CD4-positive, alpha-beta T cell (primary cell): ENCODE results near the gene NR1H3. TPM values are rescaled to one million over a fixed set of nuclear protein-coding genes. Genes with fewer than 3 reads are reported as not detected.
A peak's percentile ranks its signal among the peaks of the same experiment; 100 is the strongest.

Experiments used
- ATAC-seq: fragments of 200-7000 bp; cut with Tn5 transposase; one replicate; pipeline ENCODE4 v1.10.0; 2022; ENCODE audit warnings: mild to moderate bottlenecking; ENCODE audit not compliant: poor library complexity
- CTCF ChIA-PET: fragments of 350-600 bp; sonication (Branson Sonifier 250); formaldehyde crosslinking; loops from one replicate; lab custom pipeline; 2021; ENCODE audit warnings: antibody characterized with exemption, inconsistent platforms; lab: Charles Lee
- POLR2A ChIA-PET: fragments of 350-600 bp; sonication (Branson Sonifier 250); formaldehyde crosslinking; loops from one replicate; lab custom pipeline; 2021; ENCODE audit warnings: antibody characterized with exemption, inconsistent platforms; lab: Charles Lee
- DNase-seq, 14 experiments: peaks; one replicate each; pipeline ENCODE4 v3.0.0-alpha.2; 2013 to 2020; ENCODE audit warnings: mixed read lengths in 2 of 14
- H3K27ac ChIP-seq, 2 donors: one replicate each; pipeline versions ENCODE4 v1.5.1 to v1.7.0; 2013; ENCODE audit warnings: low read length in 2 of 2, low read depth in 1 of 2, mild to moderate bottlenecking in 1 of 2
- H3K27me3 ChIP-seq, 2 experiments: 1 replicate in 1 of 2; 2 replicates in 1 of 2; pipeline versions ENCODE4 v1.6.1 to v1.7.0; 2013; ENCODE audit warnings: low read length in 2 of 2, control low read depth in 1 of 2, mild to moderate bottlenecking in 1 of 2, moderate library complexity in 1 of 2; ENCODE audit not compliant: insufficient read depth in 2 of 2, control insufficient read depth in 1 of 2
- H3K36me3 ChIP-seq: one replicate; pipeline ENCODE4 v1.6.1; 2013; ENCODE audit warnings: low read length, control low read depth; ENCODE audit not compliant: insufficient read depth
- H3K4me1 ChIP-seq: one replicate; pipeline ENCODE4 v1.6.1; 2013; ENCODE audit warnings: low read length, control low read depth; ENCODE audit not compliant: insufficient read depth
- H3K4me3 ChIP-seq: one replicate; pipeline ENCODE4 v1.5.1; 2013; ENCODE audit warnings: mild to moderate bottlenecking, low read length, moderate library complexity
- H3K9me3 ChIP-seq, 2 experiments: 1 replicate in 1 of 2; 2 replicates in 1 of 2; pipeline versions ENCODE4 v1.6.1 to v1.7.0; 2013; ENCODE audit warnings: low read length in 2 of 2, mild to moderate bottlenecking in 2 of 2, control low read depth in 1 of 2, moderate library complexity in 1 of 2; ENCODE audit not compliant: control insufficient read depth in 1 of 2, insufficient read depth in 1 of 2
- H3K27ac Mint-ChIP-seq: one replicate; pipeline ENCODE4 v1.8.0; 2020; ENCODE audit warnings: mixed read lengths
- H3K27me3 Mint-ChIP-seq: one replicate; pipeline ENCODE4 v1.8.0; 2021; ENCODE audit warnings: mixed read lengths
- H3K36me3 Mint-ChIP-seq: one replicate; pipeline ENCODE4 v1.8.0; 2021; ENCODE audit warnings: low read depth, mixed read lengths
- H3K4me1 Mint-ChIP-seq: one replicate; pipeline ENCODE4 v1.8.0; 2021; ENCODE audit warnings: low read depth, mixed read lengths
- H3K4me3 Mint-ChIP-seq: one replicate; pipeline ENCODE4 v1.8.0; 2020; ENCODE audit warnings: mild to moderate bottlenecking, mixed read lengths
- H3K9me3 Mint-ChIP-seq: one replicate; pipeline ENCODE4 v1.8.0; 2020; ENCODE audit warnings: mixed read lengths
- intact Hi-C, 2 experiments: fragments of 100-400 bp; cut with DNase I in 1 of 2; cut with micrococcal nuclease in 1 of 2; formaldehyde crosslinking; loops; one replicate each; pipeline versions ENCODE4 v1.15.1 to v1.9.0; 2023 to 2025; cut with DNase I, micrococcal nuclease
- total RNA-seq, 174 experiments: library from RNA in 2 of 174; stranded (reverse) in 2 of 174; gene quantifications; one replicate each; pipeline ENCODE4 v1.2.3 and lab custom pipeline; 2021 to 2026
- TF ChIP-seq, protein P1 (sequence below): fragments of 200-600 bp; IDR thresholded peaks from one replicate; pipeline ENCODE4 v1.8.0; 2022; ENCODE audit warnings: antibody characterized with exemption, mild to moderate bottlenecking

NR1H3 gene
- total RNA-seq, 2 experiments from 2014 or later: 1.8 to 2.3 TPM

DNA sequence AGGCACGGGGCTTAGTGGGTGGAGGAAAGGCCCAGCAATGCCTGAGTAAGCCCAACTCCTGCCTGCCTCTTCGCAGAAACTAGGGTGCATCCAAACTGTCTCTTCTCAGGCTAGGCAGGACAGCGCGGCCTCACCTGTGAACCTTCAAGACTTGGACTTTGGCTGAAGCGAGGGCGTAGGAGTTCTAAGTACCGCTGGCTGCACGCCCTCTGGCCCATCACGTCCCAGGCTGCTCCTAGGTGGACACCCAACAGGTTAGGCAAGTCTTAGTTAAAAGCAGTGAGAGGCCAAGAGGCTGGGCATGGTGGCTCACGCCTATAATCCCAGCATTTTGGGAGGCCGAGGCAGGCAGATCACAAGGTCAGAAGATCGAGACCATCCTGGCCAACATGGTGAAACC is 44.9 kb upstream of the NR1H3 start:
- intact Hi-C loops: loop anchor here in 1 of 2 experiments (5.0 kb wide), 1 partner anchor 511 kb away; the partner anchor contains the start of genes ARHGAP1 and ZNF408
- H3K36me3 ChIP-seq: peaks cover 8% of the 10 kb centered on the region
- no peak overlapping the region for H3K4me3 ChIP-seq
- ATAC-seq: no peak
- H3K27ac ChIP-seq: no peak overlapping the region
- Mint-ChIP-seq H3K9me3 (no peaks in the 10 kb centered on the region), H3K4me3 (no peak overlapping the region), H3K36me3 (peaks cover 30% of the 10 kb centered on the region), H3K4me1 (peaks cover 31% of the 10 kb centered on the region), H3K27ac (no peak overlapping the region), H3K27me3 (no peaks in the 10 kb centered on the region)
- POLR2A ChIA-PET: interaction anchor here (3.7 kb wide), 1 partner anchor 22 kb away, joined by 51 read pairs; no protein-coding TSS in a partner anchor
- DNase-seq: peak in 1 of 14 experiments; percentile 26
- H3K9me3 ChIP-seq: no peaks in the 10 kb centered on the region
- CTCF ChIA-PET: interaction anchor here (2.8 kb wide), 1 partner anchor 35 kb away, joined by 15 read pairs; the partner anchor contains the start of gene ACP2
- TF ChIP-seq, protein P1, sequence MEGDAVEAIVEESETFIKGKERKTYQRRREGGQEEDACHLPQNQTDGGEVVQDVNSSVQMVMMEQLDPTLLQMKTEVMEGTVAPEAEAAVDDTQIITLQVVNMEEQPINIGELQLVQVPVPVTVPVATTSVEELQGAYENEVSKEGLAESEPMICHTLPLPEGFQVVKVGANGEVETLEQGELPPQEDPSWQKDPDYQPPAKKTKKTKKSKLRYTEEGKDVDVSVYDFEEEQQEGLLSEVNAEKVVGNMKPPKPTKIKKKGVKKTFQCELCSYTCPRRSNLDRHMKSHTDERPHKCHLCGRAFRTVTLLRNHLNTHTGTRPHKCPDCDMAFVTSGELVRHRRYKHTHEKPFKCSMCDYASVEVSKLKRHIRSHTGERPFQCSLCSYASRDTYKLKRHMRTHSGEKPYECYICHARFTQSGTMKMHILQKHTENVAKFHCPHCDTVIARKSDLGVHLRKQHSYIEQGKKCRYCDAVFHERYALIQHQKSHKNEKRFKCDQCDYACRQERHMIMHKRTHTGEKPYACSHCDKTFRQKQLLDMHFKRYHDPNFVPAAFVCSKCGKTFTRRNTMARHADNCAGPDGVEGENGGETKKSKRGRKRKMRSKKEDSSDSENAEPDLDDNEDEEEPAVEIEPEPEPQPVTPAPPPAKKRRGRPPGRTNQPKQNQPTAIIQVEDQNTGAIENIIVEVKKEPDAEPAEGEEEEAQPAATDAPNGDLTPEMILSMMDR: no peak
- no peaks in the 10 kb centered on the region for H3K27me3 ChIP-seq
- H3K4me1 ChIP-seq: peaks cover 32% of the 10 kb centered on the region

DNA sequence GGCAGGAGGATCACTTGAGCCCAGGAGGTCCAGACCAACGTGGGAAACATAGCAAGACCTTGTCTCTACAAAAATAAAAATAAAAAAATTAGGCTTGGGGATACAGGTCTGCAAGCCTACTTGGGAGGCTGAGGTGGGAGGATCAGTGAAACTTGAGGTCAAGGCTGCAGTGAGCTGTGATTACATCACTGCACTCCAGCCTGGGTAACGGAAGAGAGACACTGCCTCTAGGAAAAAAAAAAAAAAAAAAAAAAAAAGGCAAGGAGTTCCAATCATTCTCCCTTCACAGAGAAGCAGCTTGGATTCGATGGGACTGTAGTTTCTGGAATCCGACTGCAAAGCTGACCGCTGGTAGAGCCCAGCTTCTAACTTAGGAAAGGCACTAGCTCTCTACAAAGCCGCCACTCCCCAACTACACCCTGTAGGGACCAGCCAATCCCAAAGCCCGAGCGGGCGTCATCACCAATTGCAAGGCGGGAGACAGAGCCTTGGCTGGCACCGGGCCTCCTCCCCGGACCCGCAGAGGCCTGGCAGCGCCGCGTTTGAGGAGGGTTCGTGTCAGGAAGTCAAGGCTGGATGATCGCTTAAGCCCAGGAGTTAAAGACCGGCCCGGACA is 43.7 kb upstream of the NR1H3 start:
- Mint-ChIP-seq H3K36me3 (peaks cover 37% of the 10 kb centered on the region), H3K9me3 (no peaks in the 10 kb centered on the region), H3K27ac (peak overlapping the region; percentile 97)

DNA sequence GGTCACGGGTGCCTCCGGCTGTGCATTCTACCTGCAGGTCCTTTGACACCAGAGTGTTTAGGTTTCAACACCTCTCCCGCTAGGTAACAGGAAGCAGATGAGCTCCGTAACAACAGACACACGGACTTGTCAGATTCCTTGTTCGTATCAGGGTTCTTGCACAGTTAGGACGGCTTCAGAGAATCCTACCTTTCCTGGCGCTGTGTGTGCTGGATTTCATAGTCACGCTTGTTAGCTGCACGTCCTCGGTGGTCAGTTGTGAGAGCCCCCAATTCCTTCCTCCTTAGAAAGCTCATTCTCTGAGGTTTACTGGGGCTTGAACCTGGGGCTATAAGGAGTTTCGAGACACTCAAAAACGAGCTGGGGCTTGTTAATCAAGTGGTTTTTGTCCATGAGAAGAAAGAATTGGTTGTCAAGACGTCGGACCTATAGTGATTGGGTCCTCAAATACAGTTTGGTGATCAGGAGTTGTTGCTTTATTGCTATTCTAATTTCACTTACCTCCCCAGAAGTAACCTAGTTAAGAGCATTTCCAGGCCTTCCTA is 42.4 kb upstream of the NR1H3 start:
- CTCF ChIA-PET: interaction anchor here (0.6 to 2.8 kb wide), 5 partner anchors 9 to 62 kb away, joined by 3 to 15 read pairs (median 5); partner anchors contain the start of genes ACP2 and ARFGAP2
- peak overlapping the region; percentile 67 for H3K4me3 ChIP-seq
- peak overlapping the region; percentile 97 for H3K27ac Mint-ChIP-seq

More for the DNA sequence above, 43.7 kb upstream of the NR1H3 start:
- no peaks in the 10 kb centered on the region for H3K9me3 ChIP-seq
- peak overlapping the region; percentile 100 for H3K4me3 Mint-ChIP-seq
- DNase-seq: peak; percentile 68 to 92 (median 78)
- peaks cover 38% of the 10 kb centered on the region for H3K4me1 Mint-ChIP-seq
- TF ChIP-seq, protein P1: no peak
- CTCF ChIA-PET: interaction anchor here (0.7 to 2.8 kb wide), 4 partner anchors 21 to 54 kb away, joined by 3 to 15 read pairs (median 4); partner anchors contain the start of genes ACP2 and ARFGAP2
- H3K4me3 ChIP-seq: peak overlapping the region; percentile 67
- POLR2A ChIA-PET: interaction anchor here (0.8 to 3.7 kb wide), 26 partner anchors 13 to 1296 kb away, joined by 3 to 63 read pairs (median 4); partner anchors contain the start of genes ACP2, ARFGAP2, MADD and NR1H3
- H3K27ac ChIP-seq: peak overlapping the region; percentile 80 to 91
- intact Hi-C loops: loop anchor here (1.0 to 5.0 kb wide), 5 partner anchors 35 to 512 kb away; partner anchors contain the start of genes ACP2 (in 1 of the 2), ARFGAP2 (in 1 of the 2), ARHGAP1 (in 1 of the 2) and ZNF408 (in 1 of the 2)
- H3K4me1 ChIP-seq: peaks cover 32% of the 10 kb centered on the region
- H3K27me3 ChIP-seq: no peaks in the 10 kb centered on the region
- no peaks in the 10 kb centered on the region for H3K27me3 Mint-ChIP-seq
- ATAC-seq: peak; percentile 70
- H3K36me3 ChIP-seq: peaks cover 17% of the 10 kb centered on the region

More for the DNA sequence above, 42.4 kb upstream of the NR1H3 start:
- peaks cover 32% of the 10 kb centered on the region for H3K4me1 ChIP-seq
- Mint-ChIP-seq H3K27me3 (no peaks in the 10 kb centered on the region), H3K4me1 (peaks cover 38% of the 10 kb centered on the region), H3K36me3 (peaks cover 43% of the 10 kb centered on the region), H3K4me3 (peak overlapping the region; percentile 100), H3K9me3 (no peaks in the 10 kb centered on the region)
- TF ChIP-seq, protein P1: no peak
- no peaks in the 10 kb centered on the region for H3K9me3 ChIP-seq
- peaks cover 30% of the 10 kb centered on the region for H3K36me3 ChIP-seq
- no peaks in the 10 kb centered on the region for H3K27me3 ChIP-seq
- intact Hi-C loops: loop anchor here (1.0 to 2.0 kb wide), 4 partner anchors 19 to 54 kb away; partner anchors contain the start of genes ACP2 (in 1 of the 2) and ARFGAP2 (in 1 of the 2)
- no peak for ATAC-seq
- POLR2A ChIA-PET: interaction anchor here (0.6 to 3.7 kb wide), 25 partner anchors 9 to 867 kb away, joined by 3 to 63 read pairs (median 5); partner anchors contain the start of genes ACP2, ARFGAP2, ATG13 and HARBI1
- peak overlapping the region; percentile 80 to 82 for H3K27ac ChIP-seq
- DNase-seq: peak in 1 of 14 experiments; percentile 73
